Glutamatergic neuron (in vitro differentiated cells): ENCODE data around the gene SPPL2B. TPM values are rescaled to one million over a fixed set of nuclear protein-coding genes. Genes with fewer than 3 reads are reported as not detected.
A peak's percentile ranks its signal among the peaks of the same experiment; 100 is the strongest.

Experiments
- DNase-seq: peaks from one replicate; pipeline ENCODE4 v3.0.0; 2022
- H3K27ac Mint-ChIP-seq: one replicate; pipeline ENCODE4 v1.8.0; 2020; ENCODE audit warnings: mild to moderate bottlenecking, mixed read lengths, inconsistent platforms; ENCODE audit not compliant: unreplicated experiment
- H3K27me3 Mint-ChIP-seq: one replicate; pipeline ENCODE4 v1.8.0; 2020; ENCODE audit warnings: mild to moderate bottlenecking, moderate library complexity, mixed read lengths, inconsistent platforms; ENCODE audit not compliant: unreplicated experiment
- H3K36me3 Mint-ChIP-seq: one replicate; pipeline ENCODE4 v1.8.0; 2020; ENCODE audit warnings: mild to moderate bottlenecking, mixed read lengths, inconsistent platforms; ENCODE audit not compliant: unreplicated experiment
- H3K4me1 Mint-ChIP-seq: one replicate; pipeline ENCODE4 v1.8.0; 2020; ENCODE audit warnings: mild to moderate bottlenecking, low read depth, mixed read lengths, inconsistent platforms; ENCODE audit not compliant: unreplicated experiment
- H3K4me3 Mint-ChIP-seq: one replicate; pipeline ENCODE4 v1.8.0; 2020; ENCODE audit warnings: mild to moderate bottlenecking, mixed read lengths, inconsistent platforms; ENCODE audit not compliant: unreplicated experiment
- H3K9me3 Mint-ChIP-seq: one replicate; pipeline ENCODE4 v1.8.0; 2020; ENCODE audit warnings: mild to moderate bottlenecking, moderate library complexity, mixed read lengths, inconsistent platforms; ENCODE audit not compliant: unreplicated experiment
- total RNA-seq: library from RNA; stranded (reverse); fragmentation: NEBNext Ultra II Directional; extraction: Animal tissue kit (Norgen Biotek cat#: 25700); gene quantifications from one replicate; pipeline ENCODE4 v1.2.1, GENCODE V29; 2021; ENCODE audit not compliant: unreplicated experiment
- TF ChIP-seq, protein P1 (sequence below): fragments of 200-600 bp; sonication (generic); IDR thresholded peaks from one replicate; pipeline ENCODE4 v1.5.0; 2021; ENCODE audit not compliant: partially characterized antibody, unreplicated experiment

SPPL2B gene
- total RNA-seq, 1 donor from 2014 or later, result 166 TPM

DNA sequence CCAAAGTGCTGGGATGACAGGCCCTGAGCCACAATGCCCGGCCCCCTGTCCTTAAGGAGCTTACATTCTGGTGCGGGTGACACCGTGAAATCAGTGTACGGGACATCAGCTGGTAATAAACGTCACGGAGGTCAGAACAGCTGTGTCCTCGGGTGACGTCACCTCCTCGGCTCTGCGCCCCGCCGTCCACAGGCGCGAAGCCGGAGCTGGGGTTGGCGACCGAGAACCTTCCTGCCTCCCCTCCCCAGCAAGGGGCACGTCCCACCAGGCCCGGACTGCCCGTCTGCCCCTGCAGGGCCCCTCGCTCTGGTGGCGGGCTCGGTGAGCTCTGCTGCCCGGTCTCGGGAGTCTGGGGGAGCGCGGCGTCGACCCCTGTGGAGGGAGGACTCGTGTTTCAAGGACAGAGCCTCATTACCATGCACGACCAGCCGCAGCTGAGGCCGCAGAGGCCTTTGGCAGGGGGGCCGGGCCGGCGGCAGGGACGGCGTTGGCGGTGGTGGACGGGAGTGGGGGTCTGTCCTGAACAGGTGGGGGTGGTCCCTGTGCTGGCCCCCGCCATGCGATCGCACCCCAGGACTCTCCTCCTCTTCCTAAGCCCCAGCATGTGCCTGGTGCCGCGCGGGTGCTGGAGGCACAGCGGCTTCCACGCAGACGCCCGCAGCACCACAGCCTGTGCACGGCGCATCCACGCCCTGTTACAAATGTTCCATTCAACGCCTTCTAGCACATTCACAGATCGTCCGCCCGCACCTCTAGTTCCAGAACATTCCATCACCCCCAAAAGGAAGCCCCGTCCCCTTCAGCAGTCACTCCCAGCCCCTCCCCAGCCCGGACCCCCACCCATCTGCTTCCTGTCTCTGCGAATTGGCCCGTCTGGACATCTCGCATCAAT, 25.9 kb upstream of the SPPL2B start:
- H3K9me3 Mint-ChIP-seq, result peaks cover 2% of the 10 kb centered on the region
- TF ChIP-seq, protein P1, sequence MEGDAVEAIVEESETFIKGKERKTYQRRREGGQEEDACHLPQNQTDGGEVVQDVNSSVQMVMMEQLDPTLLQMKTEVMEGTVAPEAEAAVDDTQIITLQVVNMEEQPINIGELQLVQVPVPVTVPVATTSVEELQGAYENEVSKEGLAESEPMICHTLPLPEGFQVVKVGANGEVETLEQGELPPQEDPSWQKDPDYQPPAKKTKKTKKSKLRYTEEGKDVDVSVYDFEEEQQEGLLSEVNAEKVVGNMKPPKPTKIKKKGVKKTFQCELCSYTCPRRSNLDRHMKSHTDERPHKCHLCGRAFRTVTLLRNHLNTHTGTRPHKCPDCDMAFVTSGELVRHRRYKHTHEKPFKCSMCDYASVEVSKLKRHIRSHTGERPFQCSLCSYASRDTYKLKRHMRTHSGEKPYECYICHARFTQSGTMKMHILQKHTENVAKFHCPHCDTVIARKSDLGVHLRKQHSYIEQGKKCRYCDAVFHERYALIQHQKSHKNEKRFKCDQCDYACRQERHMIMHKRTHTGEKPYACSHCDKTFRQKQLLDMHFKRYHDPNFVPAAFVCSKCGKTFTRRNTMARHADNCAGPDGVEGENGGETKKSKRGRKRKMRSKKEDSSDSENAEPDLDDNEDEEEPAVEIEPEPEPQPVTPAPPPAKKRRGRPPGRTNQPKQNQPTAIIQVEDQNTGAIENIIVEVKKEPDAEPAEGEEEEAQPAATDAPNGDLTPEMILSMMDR, result no peak
- H3K4me1 Mint-ChIP-seq, result peaks cover 7% of the 10 kb centered on the region
- peak; percentile 50 for DNase-seq
- H3K27ac Mint-ChIP-seq, result no peak overlapping the region
- peaks cover 9% of the 10 kb centered on the region for H3K27me3 Mint-ChIP-seq
- H3K36me3 Mint-ChIP-seq, result no peaks in the 10 kb centered on the region
- H3K4me3 Mint-ChIP-seq, result peak overlapping the region; percentile 55

DNA sequence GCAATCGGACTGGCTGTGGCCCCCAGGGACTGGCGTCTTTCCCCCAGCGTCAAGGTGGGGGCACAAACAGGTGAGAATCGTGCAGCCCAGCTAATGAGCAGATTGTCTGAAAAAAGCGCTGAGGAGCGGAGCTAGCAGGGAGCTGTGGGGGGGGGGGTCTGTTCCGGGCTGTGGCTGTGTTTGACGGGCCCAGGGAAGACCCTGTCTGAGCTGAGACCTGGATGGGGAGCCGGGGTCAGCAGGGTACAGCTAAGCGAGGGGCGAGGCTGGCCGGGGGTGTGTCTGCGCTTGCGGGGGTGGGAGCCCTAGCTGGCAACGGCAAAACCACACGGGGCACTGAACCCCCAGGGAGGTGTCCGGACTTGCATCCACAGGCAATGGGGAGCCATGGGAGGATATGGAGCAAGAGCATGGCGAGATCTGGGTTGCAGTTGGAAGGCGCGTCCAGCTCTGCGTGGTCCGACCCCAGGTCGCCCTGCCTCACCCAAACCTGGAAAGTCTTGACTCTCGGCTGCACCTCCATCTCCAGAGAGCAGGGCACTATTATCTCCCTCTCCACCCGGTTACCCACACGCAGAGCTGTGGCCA, 25.2 kb upstream of the SPPL2B start:
- Mint-ChIP-seq H3K4me1 (peaks cover 7% of the 10 kb centered on the region), H3K36me3 (no peaks in the 10 kb centered on the region), H3K9me3 (peaks cover 2% of the 10 kb centered on the region), H3K4me3 (peak overlapping the region; percentile 55), H3K27me3 (peaks cover 9% of the 10 kb centered on the region), H3K27ac (no peak overlapping the region)
- TF ChIP-seq, protein P1, result no peak
- DNase-seq, result no peak

DNA sequence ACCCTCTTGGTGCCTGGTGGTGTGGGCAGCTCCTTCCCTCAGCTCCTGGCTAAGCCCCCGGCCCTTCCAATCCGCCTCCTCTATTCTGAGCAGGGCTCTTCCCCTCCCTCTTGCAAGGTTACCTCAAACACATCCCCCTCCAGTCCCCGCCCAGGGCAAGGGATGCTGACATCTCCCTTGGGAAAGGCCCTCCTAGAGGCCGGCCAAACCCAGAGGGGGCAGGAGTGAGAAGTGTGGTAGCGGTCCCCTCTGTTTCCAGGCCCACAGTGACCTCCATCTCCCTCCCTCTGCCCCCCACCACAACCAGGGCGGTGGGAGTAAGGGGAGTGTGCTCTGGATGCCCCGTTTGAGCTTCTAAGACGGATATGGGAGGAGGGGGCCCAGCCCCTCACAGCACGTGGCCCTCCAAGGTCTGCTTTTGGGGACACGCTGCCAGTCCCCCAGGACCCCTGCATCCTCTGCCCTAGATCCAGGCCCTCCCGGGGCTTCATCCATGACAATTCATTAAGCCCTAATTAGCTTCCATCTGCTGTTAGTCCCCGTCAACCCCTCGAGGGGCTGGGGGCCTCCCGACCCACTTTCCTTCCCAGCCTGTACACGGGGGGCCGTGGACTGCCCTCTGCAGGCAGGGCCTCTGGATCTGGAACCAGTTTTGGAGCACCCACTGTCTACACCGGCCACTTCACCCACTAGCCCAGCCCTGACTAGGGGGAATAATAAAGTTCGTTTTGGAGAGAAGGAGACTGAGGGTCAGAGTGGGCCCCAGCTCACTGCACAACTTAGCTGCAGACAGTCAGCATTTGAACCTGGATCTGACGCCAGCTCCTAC, 22.8 kb upstream of the SPPL2B start:
- H3K36me3 Mint-ChIP-seq, result no peaks in the 10 kb centered on the region
- DNase-seq, result no peak
- H3K27me3 Mint-ChIP-seq, result peaks cover 8% of the 10 kb centered on the region
- peaks cover 9% of the 10 kb centered on the region for H3K4me1 Mint-ChIP-seq
- TF ChIP-seq, protein P1, result no peak
- no peak overlapping the region for H3K27ac Mint-ChIP-seq
- no peak overlapping the region for H3K4me3 Mint-ChIP-seq
- H3K9me3 Mint-ChIP-seq, result peaks cover 8% of the 10 kb centered on the region

DNA sequence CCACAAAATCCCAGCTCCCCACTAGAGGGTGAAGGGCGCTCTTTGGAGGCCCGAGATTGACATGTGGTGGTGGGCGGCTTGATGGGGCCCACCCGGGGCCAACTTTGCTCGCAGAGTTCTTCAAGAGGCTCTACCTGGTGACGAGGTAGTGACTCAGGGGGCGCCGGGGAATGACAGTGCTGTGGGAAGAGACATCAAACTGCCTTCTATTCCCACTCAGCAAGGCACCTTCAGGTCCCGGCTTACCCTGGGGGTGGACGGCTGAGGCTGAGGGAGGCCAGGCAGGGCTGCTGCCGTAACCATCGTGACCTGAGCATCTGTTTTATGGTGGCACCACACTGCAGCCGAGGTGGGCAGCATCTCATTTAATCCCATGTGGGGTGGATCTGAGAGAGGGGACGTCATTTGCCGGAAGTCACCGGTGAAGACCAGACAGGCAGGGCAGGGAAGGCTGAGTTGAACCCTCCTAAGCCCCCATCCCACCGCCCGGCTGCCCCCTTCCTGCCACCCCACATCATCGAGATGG, 22.1 kb upstream of the SPPL2B start:
- Mint-ChIP-seq H3K4me3 (no peak overlapping the region), H3K36me3 (no peaks in the 10 kb centered on the region), H3K27ac (no peak overlapping the region), H3K27me3 (peaks cover 7% of the 10 kb centered on the region), H3K9me3 (peaks cover 8% of the 10 kb centered on the region), H3K4me1 (peaks cover 8% of the 10 kb centered on the region)
- no peak for DNase-seq
- TF ChIP-seq, protein P1, result no peak
